ENCODE data around the gene SLC22A7.

SLC22A7 gene

GRCh38 chr6:43310134-43310533, 12.1 kb downstream of the SLC22A7 start:
- H3K4me3 ChIP-seq (ENCODE audit: low read depth, low read length): no peak overlapping the region
- DNase-seq (ENCODE audit: low read depth, low spot score): no peak
- ChIA-PET CTCF (interaction anchor here (1.2 to 1.3 kb wide), 2 partner anchors 24 to 49 kb away, joined by 3 to 4 read pairs; no protein-coding TSS in a partner anchor), POLR2A (no interaction called here)
- TF ChIP-seq, protein P1, sequence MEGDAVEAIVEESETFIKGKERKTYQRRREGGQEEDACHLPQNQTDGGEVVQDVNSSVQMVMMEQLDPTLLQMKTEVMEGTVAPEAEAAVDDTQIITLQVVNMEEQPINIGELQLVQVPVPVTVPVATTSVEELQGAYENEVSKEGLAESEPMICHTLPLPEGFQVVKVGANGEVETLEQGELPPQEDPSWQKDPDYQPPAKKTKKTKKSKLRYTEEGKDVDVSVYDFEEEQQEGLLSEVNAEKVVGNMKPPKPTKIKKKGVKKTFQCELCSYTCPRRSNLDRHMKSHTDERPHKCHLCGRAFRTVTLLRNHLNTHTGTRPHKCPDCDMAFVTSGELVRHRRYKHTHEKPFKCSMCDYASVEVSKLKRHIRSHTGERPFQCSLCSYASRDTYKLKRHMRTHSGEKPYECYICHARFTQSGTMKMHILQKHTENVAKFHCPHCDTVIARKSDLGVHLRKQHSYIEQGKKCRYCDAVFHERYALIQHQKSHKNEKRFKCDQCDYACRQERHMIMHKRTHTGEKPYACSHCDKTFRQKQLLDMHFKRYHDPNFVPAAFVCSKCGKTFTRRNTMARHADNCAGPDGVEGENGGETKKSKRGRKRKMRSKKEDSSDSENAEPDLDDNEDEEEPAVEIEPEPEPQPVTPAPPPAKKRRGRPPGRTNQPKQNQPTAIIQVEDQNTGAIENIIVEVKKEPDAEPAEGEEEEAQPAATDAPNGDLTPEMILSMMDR (IDR thresholded peaks at IDR 0.05; ENCODE audit: insufficient read depth, low read length, missing control alignments): no peak

DNA sequence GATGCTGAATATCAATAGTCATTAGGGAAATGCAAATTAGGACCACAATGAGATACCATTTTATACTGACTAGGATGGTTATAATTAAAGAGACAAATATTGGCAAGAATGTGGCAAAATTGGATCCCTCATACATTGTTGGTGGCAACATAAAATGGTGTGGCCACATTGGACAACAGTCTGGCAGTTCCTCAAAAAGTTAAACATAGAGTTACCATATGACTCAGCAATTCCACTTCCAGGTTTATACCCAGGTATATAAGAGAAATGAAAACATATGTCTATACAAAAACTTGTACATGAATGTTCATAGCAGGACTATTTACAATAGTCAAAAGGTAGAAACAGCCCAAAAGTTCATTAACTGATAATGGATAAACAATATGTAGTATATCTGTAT, 12.6 kb downstream of the SLC22A7 start:
- no peak for DNase-seq (ENCODE audit: low read depth, low spot score)
- ChIA-PET POLR2A (no interaction called here), CTCF (no interaction called here)
- H3K4me3 ChIP-seq (ENCODE audit: low read depth, low read length): no peak overlapping the region
- TF ChIP-seq, protein P1 (IDR thresholded peaks at IDR 0.05; ENCODE audit: insufficient read depth, low read length, missing control alignments): no peak

DNA sequence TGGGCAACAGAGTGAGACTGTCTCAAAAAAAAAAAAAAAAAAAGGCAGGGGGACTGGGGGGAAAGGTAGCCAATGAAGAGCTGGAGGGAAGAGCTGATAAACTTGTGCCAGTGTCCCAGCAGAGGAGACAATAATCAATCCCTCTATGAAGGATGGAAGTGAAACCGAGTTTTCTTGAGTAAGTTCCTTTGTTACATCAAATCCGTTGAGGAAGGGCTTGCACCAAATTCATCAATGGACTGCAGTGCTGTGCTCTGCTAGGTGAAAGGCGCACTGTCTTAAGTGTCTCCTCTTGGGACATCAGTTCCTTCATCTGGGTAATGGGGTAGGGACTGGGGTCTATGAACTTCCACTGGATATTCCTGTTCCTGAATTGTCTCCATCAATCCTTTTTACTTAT, 13.6 kb downstream of the SLC22A7 start:
- ChIA-PET CTCF (interaction anchor here (0.7 kb wide), 1 partner anchor 25 kb away, joined by 4 read pairs; no protein-coding TSS in a partner anchor), POLR2A (no interaction called here)
- H3K4me3 ChIP-seq (ENCODE audit: low read depth, low read length): no peak overlapping the region
- TF ChIP-seq, protein P1 (IDR thresholded peaks at IDR 0.05; ENCODE audit: insufficient read depth, low read length, missing control alignments): no peak
- DNase-seq (ENCODE audit: low read depth, low spot score): no peak

- ChIA-PET CTCF (interaction anchor here (0.7 to 3.8 kb wide), 5 partner anchors 17 to 193 kb away, joined by 3 to 25 read pairs (median 3); partner anchors contain the start of gene DNPH1), POLR2A (no interaction called here)
- no peak overlapping the region for H3K4me3 ChIP-seq (ENCODE audit: low read depth, low read length)
- TF ChIP-seq, protein P1 (IDR thresholded peaks at IDR 0.05; ENCODE audit: insufficient read depth, low read length, missing control alignments): no peak
- DNase-seq (ENCODE audit: low read depth, low spot score): no peak
Measured at GRCh38 chr6:43313813-43314212, 15.8 kb downstream of the SLC22A7 start.

- ChIA-PET POLR2A (no interaction called here), CTCF (interaction anchor here (1.4 to 2.9 kb wide), 2 partner anchors 16 to 56 kb away, joined by 8 to 15 read pairs; no protein-coding TSS in a partner anchor)
- TF ChIP-seq, protein P1 (IDR thresholded peaks at IDR 0.05; ENCODE audit: insufficient read depth, low read length, missing control alignments): no peak
- DNase-seq (ENCODE audit: low read depth, low spot score): no peak
- no peak overlapping the region for H3K4me3 ChIP-seq (ENCODE audit: low read depth, low read length)
Measured at GRCh38 chr6:43318011-43318410, 20.0 kb downstream of the SLC22A7 start.

DNA sequence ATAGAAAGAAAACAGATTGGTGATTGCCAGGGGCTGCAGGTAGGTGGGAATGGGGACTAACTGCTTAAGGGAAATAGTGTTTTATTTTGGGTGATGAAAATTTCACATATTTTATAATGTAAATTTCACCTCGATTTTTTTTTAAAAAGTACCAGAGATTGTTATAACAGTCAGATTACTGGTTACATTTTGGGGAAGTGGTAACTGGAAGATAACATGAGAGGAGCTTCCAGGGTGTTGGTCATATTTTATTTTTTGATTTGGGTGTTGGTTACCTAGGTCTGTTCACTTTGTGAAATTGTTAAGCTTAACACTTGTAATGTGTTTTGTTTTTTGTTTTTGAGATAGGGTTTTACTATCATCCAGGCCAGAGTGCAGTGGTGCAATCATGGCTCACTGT, 27.8 kb downstream of the SLC22A7 start:
- no peak overlapping the region for H3K4me3 ChIP-seq (ENCODE audit: low read depth, low read length)
- TF ChIP-seq, protein P1 (IDR thresholded peaks at IDR 0.05; ENCODE audit: insufficient read depth, low read length, missing control alignments): no peak
- ChIA-PET POLR2A (no interaction called here), CTCF (interaction anchor here (0.8 to 1.7 kb wide), 2 partner anchors 8 to 30 kb away, joined by 3 to 9 read pairs; no protein-coding TSS in a partner anchor)
- DNase-seq (ENCODE audit: low read depth, low spot score): no peak

Measured in AG04449 (cell line).